GM12878 (cell line): ENCODE measurements around the gene BRSK2. TPM values are rescaled to one million over a fixed set of nuclear protein-coding genes. Genes with fewer than 3 reads are reported as not detected.

Experiments
- ATAC-seq: fragments of 200-7000 bp; cut with Tn5 transposase; 3 replicates; pipeline ENCODE4 v1.9.1; 2020; ENCODE audit warnings: mild to moderate bottlenecking, moderate library complexity
- BruUV-seq: library from RNA; stranded (reverse); fragments of 400-500 nt; replicated peaks from 2 replicates; lab custom pipeline; 2021; lab: Mats Ljungman, UMichigan
- CTCF ChIA-PET: fragments of 300-600 bp; sonication (Branson Sonifier 250); formaldehyde crosslinking; extraction: SDS; loops from one replicate; lab custom pipeline; 2021; ENCODE audit warnings: inconsistent platforms; lab: Yijun Ruan, JAX
- POLR2A ChIA-PET: fragments of 350-600 bp; formaldehyde crosslinking; extraction: SDS; loops from one replicate; lab custom pipeline; 2021; ENCODE audit warnings: inconsistent platforms; lab: Charles Lee
- RAD21 ChIA-PET: fragments of 300-600 bp; sonication (Branson Sonifier 250); formaldehyde crosslinking; loops from one replicate; lab custom pipeline; 2023; ENCODE audit warnings: antibody characterized with exemption; ENCODE audit not compliant: unreplicated experiment; lab: Charles Lee
- SMC1A ChIA-PET: fragments of 300-600 bp; sonication (Branson Sonifier 250); formaldehyde crosslinking; loops from one replicate; lab custom pipeline; 2023; ENCODE audit not compliant: unreplicated experiment, uncharacterized antibody; lab: Charles Lee
- DNase-seq: peaks from one replicate; pipeline ENCODE4 v3.0.0-alpha.2; 2011; ENCODE audit warnings: low read depth, low spot score
- FAIRE-seq: peaks from 3 replicates; lab custom pipeline; 2011; peaks lifted over from hg19 to GRCh38; lab: Jason Lieb, UNC
- H2AFZ ChIP-seq: 2 replicates; pipeline ENCODE4 v1.6.0; 2011; ENCODE audit warnings: low read depth, low read length, control low read depth; ENCODE audit not compliant: control insufficient read depth
- H3K27ac ChIP-seq: 2 replicates; pipeline ENCODE4 v1.5.1; 2011; ENCODE audit warnings: control low read depth; ENCODE audit not compliant: control insufficient read depth, insufficient read depth
- H3K27me3 ChIP-seq, 2 experiments: replicated peaks in 1 of 2; 2 replicates each; pipeline versions ENCODE4 v1.6.0 to v1.6.1; 2011; ENCODE audit warnings: low read length in 1 of 2; ENCODE audit not compliant: control insufficient read depth in 2 of 2, insufficient read depth in 2 of 2
- H3K36me3 ChIP-seq, 2 experiments: 2 replicates each; pipeline ENCODE4 v1.5.1; 2011; ENCODE audit warnings: low read length in 1 of 2; ENCODE audit not compliant: control insufficient read depth in 2 of 2, insufficient read depth in 2 of 2
- H3K4me1 ChIP-seq: 2 replicates; pipeline ENCODE4 v1.6.1; 2011; ENCODE audit warnings: mild to moderate bottlenecking, low read length, moderate library complexity, mixed read lengths; ENCODE audit not compliant: control insufficient read depth, insufficient read depth
- H3K4me2 ChIP-seq: 2 replicates; pipeline ENCODE4 v1.6.0; 2011; ENCODE audit warnings: control low read depth; ENCODE audit not compliant: control insufficient read depth, insufficient read depth
- H3K4me3 ChIP-seq: fragments of 200-600 bp; sonication (generic); 2 replicates; pipeline ENCODE4 v1.5.1; 2016
- H3K79me2 ChIP-seq: 2 replicates; pipeline ENCODE4 v1.6.0; 2011; ENCODE audit warnings: low read length; ENCODE audit not compliant: control insufficient read depth, insufficient read depth
- H3K9ac ChIP-seq: 2 replicates; pipeline ENCODE4 v1.8.0; 2011; ENCODE audit warnings: low read length, control low read depth, mixed read lengths; ENCODE audit not compliant: control insufficient read depth, insufficient read depth
- H3K9me3 ChIP-seq: replicated peaks from 3 replicates; pipeline ENCODE4 v1.5.1; 2011; ENCODE audit warnings: mild to moderate bottlenecking, low read length; ENCODE audit not compliant: control insufficient read depth, insufficient read depth
- H4K20me1 ChIP-seq: 2 replicates; pipeline ENCODE4 v1.6.0; 2011; ENCODE audit not compliant: control insufficient read depth, insufficient read depth
- CREB1 ChIP-seq: IDR thresholded peaks from 2 replicates; pipeline ENCODE4 v1.6.1; 2012; ENCODE audit warnings: low read depth, mild to moderate bottlenecking, inconsistent platforms
- MYC ChIP-seq: IDR thresholded peaks from 2 replicates; pipeline ENCODE4 v1.6.1; 2011; ENCODE audit warnings: mild to moderate bottlenecking, low read length, moderate library complexity, inconsistent platforms; ENCODE audit not compliant: insufficient read depth, insufficient replicate concordance, insufficient read length, severe bottlenecking
- NR2C1 ChIP-seq: fragments of 450-650 bp; IDR thresholded peaks from 2 replicates; pipeline ENCODE4 v1.6.1; 2017; ENCODE audit warnings: antibody characterized with exemption, mild to moderate bottlenecking, moderate library complexity
- TARDBP ChIP-seq: IDR thresholded peaks from 2 replicates; pipeline ENCODE4 v1.6.1; 2016; ENCODE audit warnings: borderline replicate concordance
- ZNF592 ChIP-seq: fragments of 450-650 bp; IDR thresholded peaks from 2 replicates; pipeline ENCODE4 v1.6.1; 2017; ENCODE audit warnings: mild to moderate bottlenecking, moderate library complexity
- WGBS: methylation state at CpG from one replicate; pipeline ENCODE4 v1.1.6; 2016; ENCODE audit warnings: low lambda C conversion rate; ENCODE audit not compliant: insufficient replicate concordance, insufficient coverage; ENCODE audit errors: missing lambda C conversion rate; 5-methylcytosine and 5-hydroxymethylcytosine counted together
- in situ Hi-C: fragments of 300-500 bp; cut with MboI; formaldehyde crosslinking; loops from 9 replicates; pipeline ENCODE4 v1.14.3; 2018; ENCODE audit warnings: mixed read lengths
- intact Hi-C: fragments of 100-400 bp; cut with micrococcal nuclease; formaldehyde crosslinking; loops from one replicate; pipeline ENCODE4 v1.14.2; 2022; ENCODE audit not compliant: unreplicated experiment
- polyA plus RNA-seq, 11 experiments: library from polyadenylated mRNA; depleted of rRNA in 4 of 11; unstranded in 6 of 11; stranded (reverse) in 5 of 11; fragments of >200 nt; fragmentation: Nextera tagmentation in 4 of 11; fragmentation: Illumina TruSeq in 1 of 11; extraction: Ambion mirVana in 4 of 11; extraction: Trizol in 1 of 11; gene quantifications; 1 replicate in 1 of 11; 2 replicates in 10 of 11; pipeline versions ENCODE4 v1.2.1 to v1.2.3, GENCODE V29; 2011 to 2016; ENCODE audit warnings: inconsistent platforms in 2 of 11, missing spikeins in 2 of 11, low read depth in 1 of 11
- total RNA-seq, 4 experiments: library from RNA; depleted of rRNA in 3 of 4; stranded (reverse); fragments of >200 nt in 3 of 4; fragmentation: Illumina TruSeq in 1 of 4; extraction: Trizol in 1 of 4; gene quantifications; 2 replicates each; pipeline versions ENCODE4 v1.2.1 to v1.2.3, GENCODE V29; 2013 to 2021
- TF ChIP-seq, protein P1 (sequence below): IDR thresholded peaks from 2 replicates; pipeline ENCODE4 v1.6.1; 2012; ENCODE audit warnings: mild to moderate bottlenecking, low read depth, low read length

BRSK2 gene
- total and polyA plus RNA-seq, 10 of the 15 experiments (the other 5 are each of a cell fraction or from before 2014, with no cell fraction given) = 0.13 TPM; not detected in 9

GRCh38 chr11:1422481-1422880 is 32.7 kb downstream of the BRSK2 start:
- ChIA-PET POLR2A (no interaction called here), CTCF (no interaction called here), SMC1A (no interaction called here), RAD21 (no interaction called here)
- FAIRE-seq (no peak), ATAC-seq (no peak), DNase-seq (no peak)
- Histone ChIP-seq H3K4me1 (no peaks in the 10 kb centered on the region), H2AFZ (no peak overlapping the region), H3K27me3 (no peaks in the 10 kb centered on the region), H3K9me3 (peaks cover 4% of the 10 kb centered on the region; the same call in 1 of the 3 replicates), H4K20me1 (no peaks in the 10 kb centered on the region), H3K4me3 (no peak overlapping the region), H3K36me3 (no peaks in the 10 kb centered on the region), H3K4me2 (no peak overlapping the region), H3K27ac (no peak overlapping the region), H3K79me2 (no peaks in the 10 kb centered on the region), H3K9ac (no peak overlapping the region)
- 39% methylated on average over 9 of the region's 9 CpGs for WGBS
- in situ Hi-C loops (no loop called here), intact Hi-C loops (no loop called here)
- BruUV-seq = no TSS peak
- no peak for TF ChIP-seq MYC
- TF ChIP-seq, protein P1, sequence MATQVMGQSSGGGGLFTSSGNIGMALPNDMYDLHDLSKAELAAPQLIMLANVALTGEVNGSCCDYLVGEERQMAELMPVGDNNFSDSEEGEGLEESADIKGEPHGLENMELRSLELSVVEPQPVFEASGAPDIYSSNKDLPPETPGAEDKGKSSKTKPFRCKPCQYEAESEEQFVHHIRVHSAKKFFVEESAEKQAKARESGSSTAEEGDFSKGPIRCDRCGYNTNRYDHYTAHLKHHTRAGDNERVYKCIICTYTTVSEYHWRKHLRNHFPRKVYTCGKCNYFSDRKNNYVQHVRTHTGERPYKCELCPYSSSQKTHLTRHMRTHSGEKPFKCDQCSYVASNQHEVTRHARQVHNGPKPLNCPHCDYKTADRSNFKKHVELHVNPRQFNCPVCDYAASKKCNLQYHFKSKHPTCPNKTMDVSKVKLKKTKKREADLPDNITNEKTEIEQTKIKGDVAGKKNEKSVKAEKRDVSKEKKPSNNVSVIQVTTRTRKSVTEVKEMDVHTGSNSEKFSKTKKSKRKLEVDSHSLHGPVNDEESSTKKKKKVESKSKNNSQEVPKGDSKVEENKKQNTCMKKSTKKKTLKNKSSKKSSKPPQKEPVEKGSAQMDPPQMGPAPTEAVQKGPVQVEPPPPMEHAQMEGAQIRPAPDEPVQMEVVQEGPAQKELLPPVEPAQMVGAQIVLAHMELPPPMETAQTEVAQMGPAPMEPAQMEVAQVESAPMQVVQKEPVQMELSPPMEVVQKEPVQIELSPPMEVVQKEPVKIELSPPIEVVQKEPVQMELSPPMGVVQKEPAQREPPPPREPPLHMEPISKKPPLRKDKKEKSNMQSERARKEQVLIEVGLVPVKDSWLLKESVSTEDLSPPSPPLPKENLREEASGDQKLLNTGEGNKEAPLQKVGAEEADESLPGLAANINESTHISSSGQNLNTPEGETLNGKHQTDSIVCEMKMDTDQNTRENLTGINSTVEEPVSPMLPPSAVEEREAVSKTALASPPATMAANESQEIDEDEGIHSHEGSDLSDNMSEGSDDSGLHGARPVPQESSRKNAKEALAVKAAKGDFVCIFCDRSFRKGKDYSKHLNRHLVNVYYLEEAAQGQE = peak; percentile 53; the same call in 1 of the 2 replicates

DNA sequence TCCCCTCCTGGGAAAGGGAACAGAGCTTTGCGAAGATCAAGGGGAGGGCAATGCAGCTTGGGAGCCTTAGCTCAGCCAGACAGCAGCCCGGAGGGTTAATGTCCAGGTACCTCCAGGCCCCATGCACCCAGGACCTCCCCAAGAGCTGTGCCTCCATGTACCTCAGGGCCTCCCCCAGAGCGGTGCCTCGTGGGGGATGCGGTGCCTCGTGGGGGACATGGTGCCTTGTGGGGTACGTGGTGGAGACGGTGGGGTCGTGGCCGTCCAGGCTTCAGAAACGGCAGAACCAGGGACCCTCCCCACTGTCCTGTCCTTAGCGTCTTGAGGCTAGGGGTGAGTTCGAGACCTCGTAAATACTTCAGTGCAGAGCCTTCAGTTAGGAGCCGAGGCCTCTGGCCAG is 33.2 kb downstream of the BRSK2 start:
- H3K4me3 ChIP-seq = no peak overlapping the region
- H3K4me2 ChIP-seq = no peak overlapping the region
- intact Hi-C loops (no loop called here), in situ Hi-C loops (no loop called here)
- no peak overlapping the region for H3K27ac ChIP-seq
- FAIRE-seq (no peak), ATAC-seq (no peak), DNase-seq (no peak)
- ChIA-PET RAD21 (no interaction called here), CTCF (no interaction called here), POLR2A (no interaction called here), SMC1A (no interaction called here)
- BruUV-seq = no TSS peak
- peaks cover 3% of the 10 kb centered on the region; the same call in 1 of the 3 replicates for H3K9me3 ChIP-seq
- H3K9ac ChIP-seq = no peak overlapping the region
- H2AFZ ChIP-seq = no peak overlapping the region
- H3K27me3 ChIP-seq = no peaks in the 10 kb centered on the region
- no peaks in the 10 kb centered on the region for H3K79me2 ChIP-seq
- no peaks in the 10 kb centered on the region for H3K4me1 ChIP-seq
- H4K20me1 ChIP-seq = no peaks in the 10 kb centered on the region
- 52% methylated on average over 15 of the region's 15 CpGs for WGBS
- H3K36me3 ChIP-seq = no peaks in the 10 kb centered on the region
- TF ChIP-seq ZNF592 (no peak), CREB1 (no peak), NR2C1 (no peak), TARDBP (no peak)
